HG02623 (cell line): ENCODE data around the gene TXNRD1.
"Not testable (repeated sequence)": the region's sequence is repeated elsewhere in the genome, so short reads cannot be mapped to it uniquely, and the experiment has no call there.

ENCODE experiments used
- ATAC-seq: cut with Tn5 transposase; IDR thresholded peaks from one replicate; pipeline ENCODE4 v1.9.1; 2021; ENCODE audit warnings: moderate library complexity; ENCODE audit not compliant: unreplicated experiment

The TXNRD1 gene

GRCh38 chr12:104189915-104190555, 25.5 kb upstream of the TXNRD1 start:
- ATAC-seq = no peak

DNA sequence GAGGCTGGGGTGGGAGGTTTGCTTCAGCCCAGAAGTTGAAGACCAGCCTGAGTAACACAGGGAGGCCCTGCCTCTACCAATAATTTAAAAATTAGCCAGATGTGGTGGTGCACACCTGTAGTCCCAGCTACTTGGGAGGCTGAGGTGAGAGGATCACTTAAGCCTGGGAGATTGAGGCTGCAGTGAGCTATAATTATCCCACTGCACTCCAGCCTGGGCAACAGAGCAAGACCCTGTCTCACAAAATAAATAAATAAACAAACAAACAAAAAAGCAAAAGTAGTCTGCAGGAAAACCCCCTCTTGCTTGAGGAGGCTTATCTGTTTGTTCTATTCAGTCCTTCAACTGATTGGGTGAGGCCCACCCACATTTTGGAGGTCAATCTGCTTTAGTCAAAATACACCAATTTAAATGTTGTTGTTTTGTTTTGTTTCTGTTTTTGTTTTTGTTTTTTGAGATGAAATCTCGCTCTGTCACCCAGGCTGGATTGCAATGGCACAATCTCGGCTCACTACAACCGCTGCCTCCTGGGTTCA, 24.9 kb upstream of the TXNRD1 start:
- no peak for ATAC-seq

GRCh38 chr12:104197264-104197663, 18.3 kb upstream of the TXNRD1 start:
- ATAC-seq = no peak

DNA sequence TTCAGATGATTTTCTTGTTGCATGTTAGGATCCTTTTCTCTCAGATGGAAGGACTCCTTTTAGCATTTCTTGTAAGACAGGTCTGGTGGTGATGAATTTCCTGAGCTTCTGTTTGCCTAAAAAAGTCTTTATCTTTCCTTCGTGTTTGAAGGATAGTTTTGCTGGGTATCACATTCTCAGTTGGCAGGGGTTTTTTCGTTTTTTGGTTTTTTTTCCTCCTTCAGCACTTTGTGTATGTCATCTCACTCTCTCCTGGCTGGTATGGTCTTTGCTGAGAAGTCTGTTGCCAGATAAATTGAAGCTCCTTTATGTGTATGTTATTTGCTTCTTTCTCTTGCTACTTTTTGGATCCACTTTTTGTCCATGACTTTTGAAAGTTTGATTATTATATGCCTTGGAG, 15.6 kb upstream of the TXNRD1 start:
- no peak for ATAC-seq

GRCh38 chr12:104201238-104202001, 14.2 kb upstream of the TXNRD1 start:
- no peak for ATAC-seq

- ATAC-seq = no peak
Observed at GRCh38 chr12:104204690-104205480, 10.7 kb upstream of the TXNRD1 start.

DNA sequence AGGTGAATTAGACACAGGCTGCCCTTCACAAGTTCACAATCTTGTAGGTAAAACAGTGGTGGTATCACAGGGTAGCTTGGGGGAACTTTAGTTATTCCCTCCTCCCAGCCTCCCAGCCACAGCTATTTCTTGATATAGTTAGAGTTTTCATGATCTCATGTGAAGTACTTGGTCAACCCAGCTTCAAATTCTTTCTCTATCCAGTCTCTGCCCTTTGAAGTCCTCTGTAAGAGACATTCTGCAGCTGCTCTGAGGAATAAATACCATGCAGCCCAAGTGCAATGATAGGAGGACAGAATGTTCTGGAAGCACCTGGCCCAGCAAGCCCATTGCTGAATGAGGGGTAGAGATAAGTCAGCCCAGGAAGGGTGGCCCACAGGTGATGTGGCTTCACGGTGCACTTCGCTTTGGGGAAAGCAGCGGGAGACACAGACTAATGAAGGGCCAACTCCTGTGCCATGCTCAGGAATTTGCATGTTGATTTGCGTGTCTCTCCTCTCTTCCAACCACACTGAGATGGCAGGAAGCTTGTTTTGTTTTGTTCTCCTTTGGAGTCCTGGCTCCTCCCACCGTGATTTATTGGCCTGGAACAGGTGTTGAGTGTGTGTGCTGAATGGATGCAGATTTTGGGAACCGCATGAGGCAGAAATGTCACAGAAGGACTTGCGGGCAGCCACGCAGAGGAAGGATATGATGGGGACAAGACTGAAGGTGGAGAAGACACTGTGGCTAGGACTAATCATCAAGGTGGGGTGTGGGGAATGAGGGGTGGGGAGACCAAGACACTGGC, 8.0 kb upstream of the TXNRD1 start:
- no peak for ATAC-seq

GRCh38 chr12:104212516-104212915, 3.1 kb upstream of the TXNRD1 start:
- ATAC-seq = no peak

GRCh38 chr12:104213952-104214351, 1.6 kb upstream of the TXNRD1 start:
- ATAC-seq = no peak

DNA sequence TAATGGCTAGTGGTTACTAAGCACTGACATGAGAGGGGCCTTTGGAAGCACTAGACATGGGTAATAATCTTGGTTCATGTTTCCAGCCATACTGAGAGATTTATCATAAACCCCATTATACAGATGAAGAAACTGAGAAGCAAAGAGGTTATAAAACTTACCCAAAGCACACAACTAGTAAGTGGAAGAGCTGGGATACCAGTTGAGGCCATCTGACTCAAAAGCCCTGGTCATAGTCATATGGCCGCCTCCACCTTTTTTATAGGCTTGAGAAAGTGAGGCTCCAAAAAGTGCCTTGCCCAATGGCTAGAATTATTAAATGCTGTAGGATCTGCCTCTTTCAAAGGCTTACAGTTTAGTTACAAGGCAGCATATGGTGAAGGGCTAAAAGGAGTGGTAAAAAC, 944 bp downstream of the TXNRD1 start:
- ATAC-seq = no peak

GRCh38 chr12:104218506-104218905, 2.9 kb downstream of the TXNRD1 start:
- ATAC-seq = not testable (repeated sequence)

DNA sequence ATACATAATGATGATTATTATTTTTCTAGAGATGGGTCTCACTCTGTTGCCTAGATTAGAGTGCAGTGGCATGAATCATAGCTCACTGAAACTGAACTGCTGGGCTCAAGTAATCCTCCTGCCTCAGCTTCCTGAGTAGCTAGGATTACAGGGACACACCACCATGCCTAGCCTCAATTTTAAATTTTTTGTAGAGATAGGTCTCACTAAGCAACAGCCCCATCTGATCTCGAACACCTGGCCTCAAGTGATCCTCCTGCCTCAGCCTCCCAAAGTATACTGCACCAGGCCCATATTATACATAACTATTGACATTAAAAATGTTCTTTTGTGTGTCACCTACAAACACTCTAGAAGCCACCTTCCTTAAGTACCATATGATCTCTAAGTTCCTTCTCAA, 3.4 kb downstream of the TXNRD1 start:
- no peak for ATAC-seq

DNA sequence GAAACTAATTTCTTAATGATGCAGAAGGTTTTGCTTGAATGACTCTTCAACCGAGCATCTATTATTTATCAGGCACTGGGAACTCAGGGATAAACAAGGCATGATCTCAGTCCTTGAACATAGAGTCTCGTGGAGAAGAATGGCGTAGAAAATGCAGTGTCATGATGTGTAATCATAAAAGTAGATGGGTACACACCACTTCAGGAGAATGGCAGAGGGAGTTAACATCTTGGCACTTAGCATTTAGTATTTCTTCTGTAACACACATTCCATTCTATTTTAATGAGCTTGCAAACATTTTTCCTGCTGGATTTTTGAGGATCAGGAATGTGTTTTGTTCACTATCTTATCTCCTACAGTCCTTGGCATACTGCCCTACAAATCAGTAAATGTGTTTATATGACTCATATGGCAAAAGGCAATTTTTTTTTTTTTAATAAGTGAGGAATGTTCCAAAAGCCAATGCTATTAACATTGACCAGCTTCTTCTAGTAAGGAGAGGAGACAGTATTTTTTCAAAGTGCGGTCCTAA, 3.8 kb downstream of the TXNRD1 start:
- no peak for ATAC-seq

GRCh38 chr12:104219908-104220404, 4.4 kb downstream of the TXNRD1 start:
- ATAC-seq = no peak

DNA sequence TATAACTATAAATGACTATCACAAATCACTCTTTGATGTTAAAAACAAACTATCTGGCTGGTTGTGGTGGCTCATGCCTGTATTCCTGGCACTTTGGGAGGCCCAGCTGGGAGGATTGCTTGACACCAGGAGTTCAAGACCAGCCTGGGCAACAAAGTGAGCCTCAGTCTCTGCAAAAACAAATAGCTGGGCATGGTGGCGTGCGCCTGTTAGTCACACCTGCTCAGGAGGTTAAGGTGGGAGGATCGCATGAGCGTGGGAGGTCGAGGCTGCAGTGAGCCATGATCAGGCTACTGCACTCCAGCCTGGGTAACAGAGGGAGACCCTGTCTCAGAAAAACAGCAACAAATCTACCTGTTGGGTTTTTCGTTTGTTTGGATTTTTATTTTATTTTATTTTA, 5.4 kb downstream of the TXNRD1 start:
- no peak for ATAC-seq

DNA sequence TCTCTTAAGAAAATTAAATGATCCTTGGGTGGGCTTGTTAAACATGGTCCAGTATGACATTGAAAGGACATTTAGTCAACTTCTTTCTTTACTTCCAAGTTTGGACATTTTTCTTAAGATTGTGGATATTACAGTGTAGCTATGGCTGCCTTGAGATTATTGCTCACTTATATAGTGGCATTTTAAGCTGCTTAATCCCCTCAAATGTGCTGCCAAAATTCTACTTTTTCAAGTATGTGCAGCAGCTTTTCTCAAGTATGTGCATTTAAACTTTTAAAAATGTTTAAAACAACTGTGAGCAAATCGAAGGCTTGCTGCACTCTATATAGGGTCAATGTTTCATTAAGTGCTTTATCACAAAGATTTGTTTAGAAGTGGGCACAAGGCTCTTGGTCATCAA, 7.4 kb downstream of the TXNRD1 start:
- ATAC-seq = no peak

GRCh38 chr12:104223712-104224111, 8.1 kb downstream of the TXNRD1 start:
- no peak for ATAC-seq

DNA sequence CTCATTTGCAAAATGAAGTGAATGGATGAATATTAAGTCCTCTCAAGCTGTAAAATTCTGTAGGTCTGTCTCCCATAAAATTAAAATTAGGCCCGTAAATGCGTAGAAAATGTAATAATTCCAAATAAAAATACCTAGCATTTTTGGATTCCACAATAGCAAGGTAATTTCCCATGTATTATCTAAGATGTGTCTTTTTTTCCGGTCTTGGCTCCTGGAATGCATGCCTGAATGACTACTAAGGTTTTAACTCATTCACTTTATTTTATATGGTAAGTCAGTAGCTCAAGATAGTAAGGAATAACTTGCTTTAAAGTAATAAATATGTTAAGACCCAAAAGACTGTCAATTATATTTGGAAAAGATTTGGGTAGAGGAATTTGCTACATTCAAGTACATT, 11.1 kb downstream of the TXNRD1 start:
- ATAC-seq = no peak

DNA sequence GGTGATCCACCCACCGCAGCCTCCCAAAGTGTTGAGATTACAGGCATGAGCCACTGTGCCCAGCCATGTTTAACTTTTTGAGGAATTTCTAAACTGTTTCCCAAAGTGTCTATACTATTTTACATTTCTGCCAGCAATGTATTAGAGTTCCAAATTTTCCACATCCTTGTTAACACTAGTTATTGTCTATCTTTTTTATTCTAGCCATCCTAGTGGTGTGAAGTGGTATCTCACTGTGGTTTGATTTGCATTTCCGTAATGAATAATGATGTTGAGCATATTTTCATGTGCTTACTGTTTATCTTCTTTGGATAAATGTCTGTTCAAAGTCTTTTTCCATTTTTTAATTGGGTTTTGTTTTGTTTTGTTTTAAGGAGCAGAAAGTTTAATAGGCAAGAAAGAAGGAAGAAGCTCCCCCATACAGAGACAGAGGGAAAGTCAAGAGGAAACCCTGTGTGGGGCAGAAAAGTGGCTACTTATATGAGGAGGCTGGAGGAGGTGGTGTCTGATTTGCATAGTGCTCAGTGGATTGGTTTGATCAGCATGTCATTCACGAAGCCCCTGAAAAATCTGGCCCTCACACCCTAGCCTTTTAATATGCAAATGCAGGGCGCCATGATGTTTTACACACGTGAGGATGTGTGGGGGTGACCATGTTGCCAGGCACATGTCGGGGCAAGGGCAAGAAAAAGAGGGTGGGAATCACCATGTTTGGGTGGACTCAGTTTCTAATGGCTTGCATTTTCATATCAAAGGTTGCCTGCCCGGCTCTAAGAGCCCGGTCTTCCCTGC, 14.9 kb downstream of the TXNRD1 start:
- no peak for ATAC-seq
